IMR-90 (cell line): Measurements from ENCODE around the gene SMIM31. TPM values are rescaled to one million over a fixed set of nuclear protein-coding genes. Genes with fewer than 3 reads are reported as not detected.

ENCODE experiments used
- ATAC-seq: fragments of 200-7000 bp; cut with Tn5 transposase; 2 replicates; pipeline ENCODE4 v1.9.1; 2020; ENCODE audit warnings: low read depth, mild to moderate bottlenecking, moderate library complexity
- BruUV-seq: library from RNA; stranded (reverse); fragments of 400-500 nt; replicated peaks from 2 replicates; lab custom pipeline; 2021; lab: Mats Ljungman, UMichigan
- CTCF ChIA-PET: fragments of 300-600 bp; formaldehyde crosslinking; extraction: SDS; loops from one replicate; lab custom pipeline; 2021; ENCODE audit warnings: antibody characterized with exemption; lab: Yijun Ruan, JAX
- POLR2A ChIA-PET: fragments of 300-600 bp; sonication (Branson Sonifier 250); formaldehyde crosslinking; loops from one replicate; lab custom pipeline; 2022; ENCODE audit warnings: antibody characterized with exemption; ENCODE audit not compliant: unreplicated experiment; lab: Charles Lee
- DNase-seq: peaks from one replicate; pipeline ENCODE4 v3.0.0; 2013
- H2AFZ ChIP-seq: replicated peaks from 2 replicates; pipeline ENCODE3; 2013; ENCODE audit warnings: low read length, mild to moderate bottlenecking; ENCODE audit not compliant: poor library complexity
- H2AK5ac ChIP-seq: 2 replicates; pipeline ENCODE4 v1.6.1; 2013; ENCODE audit warnings: low read depth, low read length, inconsistent platforms
- H2AK9ac ChIP-seq: replicated peaks from 2 replicates; pipeline ENCODE3; 2013; ENCODE audit warnings: mild to moderate bottlenecking, low read depth, low read length, moderate library complexity; ENCODE audit not compliant: poor library complexity
- H2BK120ac ChIP-seq: 2 replicates; pipeline ENCODE4 v1.6.1; 2013; ENCODE audit warnings: low read depth, low read length, inconsistent platforms
- H2BK15ac ChIP-seq: 3 replicates; pipeline ENCODE4 v1.6.1; 2013; ENCODE audit warnings: low read depth, low read length, inconsistent platforms
- H2BK20ac ChIP-seq: 2 replicates; pipeline ENCODE4 v1.6.1; 2013; ENCODE audit warnings: low read depth, mild to moderate bottlenecking, inconsistent platforms, low read length, moderate library complexity
- H2BK5ac ChIP-seq: 2 replicates; pipeline ENCODE4 v1.6.1; 2013; ENCODE audit warnings: mild to moderate bottlenecking, low read depth, low read length, inconsistent platforms; ENCODE audit not compliant: poor library complexity, severe bottlenecking
- H3K14ac ChIP-seq: replicated peaks from 2 replicates; pipeline ENCODE4 v1.6.1; 2013; ENCODE audit warnings: low read depth, low read length, inconsistent platforms
- H3K18ac ChIP-seq: 2 replicates; pipeline ENCODE4 v1.6.1; 2013; ENCODE audit warnings: low read depth, low read length, control low read depth
- H3K23ac ChIP-seq: 2 replicates; pipeline ENCODE4 v1.6.1; 2013; ENCODE audit warnings: low read depth, low read length, inconsistent platforms
- H3K27ac ChIP-seq: 2 replicates; pipeline ENCODE4 v1.5.1; 2013; ENCODE audit warnings: mild to moderate bottlenecking, control low read depth, low read length; ENCODE audit not compliant: insufficient read depth
- H3K27me3 ChIP-seq: 2 replicates; pipeline ENCODE4 v1.6.1; 2013; ENCODE audit warnings: low read length; ENCODE audit not compliant: control insufficient read depth, insufficient read depth
- H3K36me3 ChIP-seq: 2 replicates; pipeline ENCODE4 v1.6.1; 2013; ENCODE audit warnings: low read length, mixed read lengths; ENCODE audit not compliant: control insufficient read depth, insufficient read depth
- H3K4ac ChIP-seq: 2 replicates; pipeline ENCODE4 v1.6.1; 2013; ENCODE audit warnings: low read depth, low read length, inconsistent platforms
- H3K4me1 ChIP-seq: 2 replicates; pipeline ENCODE4 v1.6.1; 2013; ENCODE audit warnings: low read length, mixed read lengths; ENCODE audit not compliant: control insufficient read depth, insufficient read depth
- H3K4me2 ChIP-seq: 2 replicates; pipeline ENCODE4 v1.6.1; 2013; ENCODE audit warnings: low read depth, mild to moderate bottlenecking, control low read depth, low read length, moderate library complexity
- H3K4me3 ChIP-seq: 2 replicates; pipeline ENCODE4 v1.5.1; 2013; ENCODE audit warnings: low read depth, mild to moderate bottlenecking, control low read depth, low read length, moderate library complexity; ENCODE audit not compliant: insufficient read depth
- H3K56ac ChIP-seq: 2 replicates; pipeline ENCODE4 v1.6.1; 2013; ENCODE audit warnings: low read length, inconsistent platforms; ENCODE audit not compliant: insufficient read depth; ENCODE audit errors: extremely low read depth
- H3K79me1 ChIP-seq, 2 experiments: 2 replicates each; pipeline ENCODE4 v1.6.1; 2013; ENCODE audit warnings: low read length in 2 of 2, inconsistent platforms in 1 of 2, low read depth in 1 of 2
- H3K9ac ChIP-seq: 2 replicates; pipeline ENCODE4 v1.6.1; 2013; ENCODE audit warnings: low read depth, low read length, control low read depth
- H3K9me1 ChIP-seq: 2 replicates; pipeline ENCODE4 v1.6.1; 2013; ENCODE audit warnings: low read length, inconsistent platforms; ENCODE audit not compliant: insufficient read depth
- H3K9me3 ChIP-seq: 2 replicates; pipeline ENCODE4 v1.6.1; 2013; ENCODE audit warnings: low read length; ENCODE audit not compliant: control insufficient read depth, insufficient read depth
- H4K20me1 ChIP-seq: 2 replicates; pipeline ENCODE4 v1.6.1; 2013; ENCODE audit warnings: low read length, inconsistent platforms; ENCODE audit not compliant: insufficient read depth
- H4K5ac ChIP-seq: 2 replicates; pipeline ENCODE4 v1.6.1; 2013; ENCODE audit warnings: mild to moderate bottlenecking, low read depth, low read length, control low read depth
- H4K8ac ChIP-seq, 2 experiments: 2 replicates each; pipeline ENCODE4 v1.6.1; 2013; ENCODE audit warnings: low read depth in 2 of 2, low read length in 2 of 2, control low read depth in 1 of 2, inconsistent platforms in 1 of 2
- H4K91ac ChIP-seq: 2 replicates; pipeline ENCODE4 v1.6.1; 2013; ENCODE audit warnings: low read depth, low read length, inconsistent platforms; ENCODE audit not compliant: insufficient read depth
- CEBPB ChIP-seq: IDR thresholded peaks from 2 replicates; pipeline ENCODE4 v1.6.1; 2012; ENCODE audit warnings: low read depth, low read length, improper control_type of control experiment
- CTCF ChIP-seq: conservative IDR thresholded peaks from 2 replicates; pipeline ENCODE4 v1.5.1; 2012; ENCODE audit warnings: mild to moderate bottlenecking, low read depth, low read length, improper control_type of control experiment
- MXI1 ChIP-seq: IDR thresholded peaks from 2 replicates; pipeline ENCODE4 v1.6.1; 2012; ENCODE audit warnings: low read depth, mild to moderate bottlenecking, low read length, moderate library complexity, borderline replicate concordance
- NFE2L2 ChIP-seq: fragments of 150-350 bp; IDR thresholded peaks from 2 replicates; pipeline ENCODE4 v1.6.1; 2016; ENCODE audit warnings: low read depth, mild to moderate bottlenecking, low read length
- RCOR1 ChIP-seq: IDR thresholded peaks from 2 replicates; pipeline ENCODE4 v1.6.1; 2012; ENCODE audit warnings: mild to moderate bottlenecking, low read length, improper control_type of control experiment; ENCODE audit not compliant: insufficient replicate concordance
- SMC3 ChIP-seq: fragments of 150-350 bp; IDR thresholded peaks from 2 replicates; pipeline ENCODE4 v1.6.1; 2016; ENCODE audit warnings: low read depth, mild to moderate bottlenecking, antibody characterized with exemption, low read length, moderate library complexity
- USF2 ChIP-seq: fragments of 150-350 bp; IDR thresholded peaks from 2 replicates; pipeline ENCODE4 v1.6.1; 2017; ENCODE audit warnings: mild to moderate bottlenecking, antibody characterized with exemption, low read length, low read depth
- WGBS, 2 experiments: methylation state at CpG; one replicate each; pipeline versions ENCODE4 v1.1.5 to v1.1.7; 2013; ENCODE audit warnings: missing lambda C conversion rate in 2 of 2; ENCODE audit not compliant: insufficient read length in 1 of 2; ENCODE audit errors: extremely low coverage in 2 of 2; 5-methylcytosine and 5-hydroxymethylcytosine counted together
- dilution Hi-C: fragments of 300-500 bp; cut with HindIII; formaldehyde crosslinking; loops from one replicate; pipeline ENCODE4 v1.14.3; 2018; ENCODE audit warnings: low sequenced_read_pairs; ENCODE audit not compliant: unreplicated experiment
- in situ Hi-C: fragments of 300-500 bp; cut with MboI; formaldehyde crosslinking; loops from 3 replicates; pipeline ENCODE4 v1.14.3; 2019; ENCODE audit warnings: low sequenced_read_pairs, inconsistent platforms, mixed read lengths
- intact Hi-C: fragments of 100-400 bp; cut with micrococcal nuclease; formaldehyde crosslinking; loops from 2 replicates; pipeline ENCODE4 v1.10.0; 2022
- polyA plus RNA-seq, 3 experiments: library from polyadenylated mRNA; depleted of rRNA; stranded (reverse); fragments of >200 nt; gene quantifications; 2 replicates each; pipeline ENCODE4 v1.2.3, GENCODE V29; 2012; ENCODE audit warnings: low replicate concordance in 1 of 3
- total RNA-seq: library from RNA; depleted of rRNA; stranded (reverse); fragments of >200 nt; gene quantifications from 2 replicates; pipeline ENCODE4 v1.2.3, GENCODE V29; 2012

SMIM31 gene
- total and polyA plus RNA-seq, 2 of the 4 experiments (the other 2 are of a cell fraction): not detected

GRCh38 chr4:164768516-164768915 lies 14.6 kb downstream of the SMIM31 start:
- H3K56ac ChIP-seq: no peak overlapping the region
- BruUV-seq: no TSS peak
- H2AK5ac ChIP-seq: no peak overlapping the region
- H4K5ac ChIP-seq: no peak overlapping the region
- H3K27me3 ChIP-seq: no peaks in the 10 kb centered on the region
- H3K4me1 ChIP-seq: no peaks in the 10 kb centered on the region
- H4K91ac ChIP-seq: no peak overlapping the region
- H3K18ac ChIP-seq: no peak overlapping the region
- H3K23ac ChIP-seq: no peak overlapping the region
- H2AFZ ChIP-seq: no peak overlapping the region
- H3K4me2 ChIP-seq: no peak overlapping the region
- DNase-seq (peak; percentile 3), ATAC-seq (peak; percentile 48)
- no peak for TF ChIP-seq USF2
- no peak for TF ChIP-seq CEBPB
- no peak for TF ChIP-seq RCOR1
- TF ChIP-seq MXI1: no peak
- no peak for TF ChIP-seq NFE2L2
- peak; percentile 36; the same call in 1 of the 2 replicates for TF ChIP-seq CTCF
- no peak for TF ChIP-seq SMC3
- H3K79me1 ChIP-seq: no peaks in the 10 kb centered on the region
- intact Hi-C loops: loop anchor here (2.0 kb wide), 1 partner anchor 328 kb away; no protein-coding TSS in a partner anchor
- WGBS, 2 experiments: no CpG with 5 or more reads among the region's 5 CpGs
- no peak overlapping the region for H3K4ac ChIP-seq
- ChIA-PET POLR2A (no interaction called here), CTCF (interaction anchor here (0.6 to 1.7 kb wide), 4 partner anchors 23 to 1496 kb away, joined by 3 to 7 read pairs (median 4); no protein-coding TSS in a partner anchor)
- no peak overlapping the region for H2AK9ac ChIP-seq
- H4K8ac ChIP-seq: no peak overlapping the region
- no peak overlapping the region for H2BK120ac ChIP-seq
- H3K14ac ChIP-seq: no peak overlapping the region
- H3K27ac ChIP-seq: no peak overlapping the region
- H3K9ac ChIP-seq: no peak overlapping the region
- in situ Hi-C loops: no loop called here
- no peaks in the 10 kb centered on the region for H4K20me1 ChIP-seq
- no peaks in the 10 kb centered on the region for H3K9me3 ChIP-seq
- dilution Hi-C loops: no loop called here
- H2BK20ac ChIP-seq: no peak overlapping the region
- H3K9me1 ChIP-seq: no peaks in the 10 kb centered on the region
- H2BK5ac ChIP-seq: no peak overlapping the region
- no peak overlapping the region for H3K4me3 ChIP-seq
- H2BK15ac ChIP-seq: no peak overlapping the region
- H3K36me3 ChIP-seq: no peaks in the 10 kb centered on the region
